Endothelial cell of coronary artery (primary cell): Measurements from ENCODE around the gene CEPT1. TPM values are rescaled to one million over a fixed set of nuclear protein-coding genes. Genes with fewer than 3 reads are reported as not detected.

Source experiments
- total RNA-seq: library from RNA; depleted of rRNA; stranded (reverse); fragments of >200 nt; gene quantifications from 2 replicates; pipeline ENCODE4 v1.2.3, GENCODE V29; 2014

CEPT1 gene
- 32.8 and 44.1 TPM in 2 replicates for total RNA-seq

DNA sequence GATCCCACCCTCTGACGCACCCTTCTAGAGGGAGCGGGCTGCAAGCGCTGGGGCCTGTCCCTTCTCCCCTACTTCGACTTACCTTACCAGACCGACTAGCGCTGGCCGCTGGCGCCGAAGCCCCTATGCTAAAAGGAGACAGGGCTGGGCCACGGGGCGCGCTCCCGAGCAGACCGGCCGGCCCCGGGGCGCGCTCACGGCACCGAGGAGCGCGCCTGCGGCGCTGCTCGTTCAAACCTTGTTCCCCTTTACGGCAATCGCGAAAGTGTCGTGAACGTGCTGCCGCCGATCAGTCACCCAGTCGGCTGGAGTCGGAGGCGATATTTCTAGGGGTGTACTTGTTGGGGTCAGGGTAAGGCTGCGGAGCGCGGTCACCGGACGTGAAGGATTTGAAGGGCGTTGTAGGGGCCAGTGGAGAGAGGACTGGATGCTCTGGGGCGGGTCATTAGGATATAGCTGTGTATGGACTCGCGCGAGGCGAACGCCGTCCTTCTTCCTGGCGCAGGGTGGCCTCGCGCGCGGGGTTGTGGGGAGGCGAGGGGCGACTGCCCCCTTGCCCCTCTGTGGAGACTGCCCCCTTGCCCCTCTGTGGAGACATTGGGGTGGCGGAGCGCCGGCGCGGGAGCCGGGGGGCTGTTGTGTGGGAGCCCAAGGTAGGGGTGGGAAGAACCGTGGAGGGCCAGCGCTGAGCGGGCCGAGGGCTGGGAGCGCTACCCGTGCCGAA is at the start of gene CEPT1, which contains the start of gene DRAM2:
Gene CEPT1 (plus strand): TSS at position 268 of the 724 bp plus-strand sequence. CDS start 7,492 bp downstream, outside the sequence.
Gene DRAM2 (minus strand): TSS at position 138 of the 724 bp plus-strand sequence. CDS start 8,539 bp downstream, outside the sequence.

DNA sequence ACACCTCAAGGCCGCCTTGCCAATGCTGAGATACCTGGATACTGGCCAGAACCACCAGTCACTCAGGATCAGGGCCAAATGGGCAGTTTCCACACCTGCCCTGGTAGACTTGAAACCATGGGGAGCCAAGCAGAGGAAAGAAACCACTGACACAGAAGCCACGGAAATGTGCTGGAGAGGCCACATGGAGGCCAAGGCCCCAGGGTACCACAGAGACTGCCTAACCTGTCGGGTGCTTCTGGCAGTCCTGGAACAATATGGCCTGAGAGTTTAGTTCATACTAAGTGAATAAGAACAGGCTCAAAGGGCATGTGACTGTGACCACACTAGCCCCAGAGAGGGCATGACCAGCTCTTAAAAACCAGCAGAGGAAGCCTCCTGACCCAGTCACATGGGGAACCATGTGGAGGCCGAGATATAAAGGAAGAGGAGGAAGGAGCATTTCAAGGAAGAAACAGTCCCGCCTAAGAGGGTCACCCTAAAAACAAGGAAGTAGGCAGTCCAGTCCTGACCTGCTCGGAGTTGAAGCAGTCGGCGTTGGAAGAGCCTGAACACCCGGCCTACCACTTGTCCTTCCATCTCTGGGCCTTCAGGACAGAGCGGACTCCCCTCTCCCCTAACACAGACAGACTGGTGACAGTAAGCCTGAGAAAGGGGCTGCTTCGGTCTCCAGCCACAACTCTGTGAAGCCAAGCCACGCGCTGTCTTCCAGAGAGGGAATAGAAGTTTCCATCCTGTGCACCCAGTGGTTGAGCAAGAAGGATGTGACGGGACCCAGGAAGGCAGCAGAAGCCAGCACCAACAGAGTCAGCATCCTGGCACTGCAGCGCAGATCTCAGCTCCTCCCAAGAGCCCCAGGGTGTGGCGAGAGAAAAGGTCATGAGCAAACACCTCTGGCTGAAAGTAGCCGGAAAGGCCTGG is 60.1 kb downstream of the CEPT1 start, which contains the start of gene DENND2D:
Gene DENND2D (minus strand): TSS at position 766 of the 921 bp plus-strand sequence. CDS start 187 bp downstream, at position 579.

DNA sequence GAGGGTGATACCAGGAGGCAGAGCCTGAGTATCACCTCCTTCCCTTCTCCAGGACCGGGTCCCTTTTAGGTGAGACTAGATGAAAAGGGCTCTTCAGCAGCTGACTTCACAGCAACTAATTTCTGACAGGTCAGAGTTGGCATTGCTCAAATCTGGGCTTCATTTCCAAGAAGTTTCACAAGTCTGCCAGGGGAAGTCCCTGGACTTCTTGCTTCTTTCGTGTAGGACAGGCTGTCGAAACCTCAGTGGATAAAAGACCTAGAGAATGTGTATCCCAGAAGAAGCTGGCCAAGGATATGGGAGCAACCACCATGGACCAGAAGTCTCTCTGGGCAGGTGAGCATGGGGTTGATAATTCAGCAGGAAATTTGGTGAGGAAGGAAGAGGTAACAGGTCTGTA is 87.4 kb downstream of the CEPT1 start, which contains the start of gene CHI3L2:
Gene CHI3L2 (plus strand): TSS at position 280 of the 400 bp plus-strand sequence. CDS start 17 bp downstream, at position 297.

Other genes starting within 250 kb of the CEPT1 start
- gene LRIF1, start 176.3 kb upstream of the CEPT1 start, total RNA-seq: 8.7 and 11.7 TPM in 2 replicates
- gene DRAM2, start 130 bp upstream of the CEPT1 start, total RNA-seq: 39.3 and 57.6 TPM in 2 replicates
- gene DENND2D, start 60.4 kb downstream of the CEPT1 start, total RNA-seq: 0.63 and 1.1 TPM in 2 replicates
- not detected in 2 replicates for gene CHI3L2, start 87.5 kb downstream of the CEPT1 start, total RNA-seq
- gene CHIA, start 150.6 kb downstream of the CEPT1 start, total RNA-seq: not detected in 2 replicates